H1 (cell line): ENCODE results near the gene ZNF74. TPM values are rescaled to one million over a fixed set of nuclear protein-coding genes. Genes with fewer than 3 reads are reported as not detected.
A peak's percentile ranks its signal among the peaks of the same experiment; 100 is the strongest.
"Not testable (repeated sequence)": the region's sequence is repeated elsewhere in the genome, so short reads cannot be mapped to it uniquely, and the experiment has no call there.

Experiments used
- CTCF ChIA-PET: fragments of 300-600 bp; sonication (Branson Sonifier 250); formaldehyde crosslinking; loops from one replicate; lab custom pipeline; 2021; ENCODE audit not compliant: partially characterized antibody; lab: Charles Lee
- POLR2A ChIA-PET: fragments of 300-600 bp; sonication (Branson Sonifier 250); formaldehyde crosslinking; loops from one replicate; lab custom pipeline; 2021; ENCODE audit warnings: inconsistent platforms; ENCODE audit not compliant: partially characterized antibody; lab: Charles Lee
- DNase-seq, 2 experiments: peaks; one replicate each; pipeline versions ENCODE4 v3.0.0 to v3.0.0-alpha.2; 2010 to 2022; ENCODE audit warnings: low spot score in 2 of 2, low read depth in 1 of 2, mixed read lengths in 1 of 2
- FAIRE-seq: peaks from 2 replicates; lab custom pipeline; 2011; peaks lifted over from hg19 to GRCh38; lab: Jason Lieb, UNC
- H2AFZ ChIP-seq: 2 replicates; pipeline ENCODE4 v1.8.1; 2012; ENCODE audit warnings: low read length, inconsistent platforms
- H2AK5ac ChIP-seq: 2 replicates; pipeline ENCODE4 v1.6.1; 2013; ENCODE audit warnings: low read depth, low read length
- H2BK120ac ChIP-seq: replicated peaks from 2 replicates; pipeline ENCODE3; 2013; ENCODE audit warnings: low read depth, low read length, inconsistent platforms
- H2BK12ac ChIP-seq: 2 replicates; pipeline ENCODE4 v1.6.1; 2013; ENCODE audit warnings: low read depth, low read length
- H2BK15ac ChIP-seq: 2 replicates; pipeline ENCODE4 v1.6.1; 2013; ENCODE audit warnings: low read length
- H2BK20ac ChIP-seq: 2 replicates; pipeline ENCODE4 v1.6.1; 2013; ENCODE audit warnings: low read length
- H2BK5ac ChIP-seq: 2 replicates; pipeline ENCODE4 v1.6.1; 2013; ENCODE audit warnings: low read depth, low read length
- H3K14ac ChIP-seq: 2 replicates; pipeline ENCODE4 v1.6.1; 2013; ENCODE audit warnings: inconsistent platforms; ENCODE audit not compliant: insufficient read length
- H3K18ac ChIP-seq: 2 replicates; pipeline ENCODE4 v1.6.1; 2013; ENCODE audit warnings: low read length; ENCODE audit errors: extremely low read depth
- H3K23ac ChIP-seq: 2 replicates; pipeline ENCODE4 v1.6.1; 2013; ENCODE audit warnings: inconsistent platforms; ENCODE audit not compliant: insufficient read length
- H3K23me2 ChIP-seq: 2 replicates; pipeline ENCODE4 v1.6.1; 2013; ENCODE audit warnings: low read depth, low read length
- H3K27ac ChIP-seq: 2 replicates; pipeline ENCODE4 v1.6.1; 2011; ENCODE audit warnings: low read depth, low read length, inconsistent platforms
- H3K27me3 ChIP-seq, 4 experiments: replicated peaks in 1 of 4; 1 replicate in 1 of 4; 2 replicates in 3 of 4; pipeline versions ENCODE4 v1.6.1 to v1.8.1; 2011 to 2013; ENCODE audit warnings: low read length in 3 of 4, mild to moderate bottlenecking in 3 of 4, inconsistent platforms in 2 of 4, mixed read lengths in 2 of 4, moderate library complexity in 1 of 4; ENCODE audit not compliant: control insufficient read depth in 3 of 4, insufficient read depth in 3 of 4; ENCODE audit errors: extremely low read depth in 1 of 4
- H3K36me3 ChIP-seq, 4 experiments: 2 replicates each; pipeline versions ENCODE4 v1.6.1 to v1.8.1; 2011 to 2013; ENCODE audit warnings: mild to moderate bottlenecking in 4 of 4, low read length in 3 of 4, moderate library complexity in 2 of 4, control low read depth in 1 of 4, inconsistent platforms in 1 of 4; ENCODE audit not compliant: insufficient read depth in 4 of 4, control insufficient read depth in 2 of 4
- H3K4ac ChIP-seq: replicated peaks from 2 replicates; pipeline ENCODE3; 2013; ENCODE audit warnings: low read length, low read depth, mixed read lengths, inconsistent platforms; ENCODE audit not compliant: insufficient read length
- H3K4me1 ChIP-seq, 4 experiments: replicated peaks in 1 of 4; 1 replicate in 1 of 4; 2 replicates in 3 of 4; pipeline versions ENCODE4 v1.6.1 to v1.8.1; 2011 to 2013; ENCODE audit warnings: low read length in 3 of 4, inconsistent platforms in 2 of 4, mixed read lengths in 1 of 4; ENCODE audit not compliant: insufficient read depth in 4 of 4, control insufficient read depth in 3 of 4
- H3K4me2 ChIP-seq, 2 experiments: 2 replicates each; pipeline versions ENCODE4 v1.6.1 to v1.8.1; 2011 to 2013; ENCODE audit warnings: low read depth in 2 of 2, low read length in 2 of 2, control low read depth in 1 of 2, inconsistent platforms in 1 of 2, mild to moderate bottlenecking in 1 of 2; ENCODE audit not compliant: insufficient read depth in 1 of 2
- H3K4me3 ChIP-seq, 4 experiments: fragments of 200-600, 300-600 bp in 1 of 4; sonication (generic), shearing (Covaris generic), sonication (Bioruptor Twin) in 1 of 4; 2 replicates each; pipeline versions ENCODE4 v1.5.1 to v1.8.1; 2011 to 2016; ENCODE audit warnings: low read length in 4 of 4, low read depth in 3 of 4, control low read depth in 2 of 4, inconsistent platforms in 2 of 4, mild to moderate bottlenecking in 2 of 4, mixed read lengths in 1 of 4, moderate library complexity in 1 of 4; ENCODE audit not compliant: insufficient read depth in 2 of 4; ENCODE audit errors: extremely low read depth in 1 of 4
- H3K56ac ChIP-seq: replicated peaks from 2 replicates; pipeline ENCODE3; 2013; ENCODE audit warnings: low read depth, mild to moderate bottlenecking, mixed read lengths, low read length, inconsistent platforms; ENCODE audit not compliant: insufficient read length
- H3K79me1 ChIP-seq: 2 replicates; pipeline ENCODE4 v1.6.1; 2013; ENCODE audit warnings: low read depth, low read length, control low read depth
- H3K79me2 ChIP-seq, 2 experiments: 2 replicates each; pipeline versions ENCODE4 v1.6.1 to v1.8.1; 2012 to 2013; ENCODE audit warnings: low read length in 2 of 2, mild to moderate bottlenecking in 2 of 2, inconsistent platforms in 1 of 2; ENCODE audit not compliant: insufficient read depth in 2 of 2, control insufficient read depth in 1 of 2
- H3K9ac ChIP-seq, 4 experiments: replicated peaks in 1 of 4; 1 replicate in 1 of 4; 2 replicates in 3 of 4; pipeline versions ENCODE4 v1.6.1 to v1.8.1; 2011 to 2013; ENCODE audit warnings: low read depth in 3 of 4, low read length in 3 of 4, control low read depth in 2 of 4, mild to moderate bottlenecking in 2 of 4, moderate library complexity in 2 of 4, inconsistent platforms in 1 of 4; ENCODE audit errors: extremely low read depth in 1 of 4
- H3K9me3 ChIP-seq, 2 experiments: 2 replicates each; pipeline versions ENCODE4 v1.6.1 to v1.8.1; 2012 to 2013; ENCODE audit warnings: mild to moderate bottlenecking in 2 of 2, moderate library complexity in 2 of 2, control low read depth in 1 of 2, inconsistent platforms in 1 of 2, low read depth in 1 of 2, low read length in 1 of 2, mixed read lengths in 1 of 2; ENCODE audit not compliant: insufficient read depth in 2 of 2
- H4K20me1 ChIP-seq, 2 experiments: replicated peaks in 1 of 2; 2 replicates each; pipeline versions ENCODE3 to v1.8.1; 2011 to 2013; ENCODE audit warnings: inconsistent platforms in 2 of 2, low read length in 2 of 2, mild to moderate bottlenecking in 1 of 2; ENCODE audit not compliant: insufficient read depth in 2 of 2, control insufficient read depth in 1 of 2
- H4K5ac ChIP-seq: 2 replicates; pipeline ENCODE4 v1.6.1; 2013; ENCODE audit warnings: low read length, low read depth, mixed read lengths, inconsistent platforms; ENCODE audit not compliant: insufficient read length
- H4K8ac ChIP-seq: 2 replicates; pipeline ENCODE4 v1.8.0; 2013; ENCODE audit warnings: mild to moderate bottlenecking, moderate library complexity, low read length, inconsistent platforms; ENCODE audit not compliant: insufficient read depth; ENCODE audit errors: extremely low read depth
- H4K91ac ChIP-seq: replicated peaks from 2 replicates; pipeline ENCODE3; 2013; ENCODE audit warnings: low read length, mixed read lengths, inconsistent platforms; ENCODE audit not compliant: insufficient read length
- WGBS, 2 experiments: shearing (Covaris generic) in 1 of 2; methylation state at CpG; one replicate each; pipeline versions ENCODE4 v1.1.6 to v1.1.7; 2013 to 2015; ENCODE audit warnings: low lambda C conversion rate in 2 of 2, mixed read lengths in 2 of 2, inconsistent platforms in 1 of 2, low coverage in 1 of 2, missing lambda C conversion rate in 1 of 2; ENCODE audit not compliant: insufficient replicate concordance in 2 of 2, insufficient coverage in 1 of 2, insufficient read length in 1 of 2; ENCODE audit errors: extremely low coverage in 1 of 2, missing lambda C conversion rate in 1 of 2; 5-methylcytosine and 5-hydroxymethylcytosine counted together
- polyA plus RNA-seq, 7 experiments: library from polyadenylated mRNA; depleted of rRNA in 3 of 7; stranded (reverse) in 5 of 7; unstranded in 2 of 7; fragments of >200 nt in 5 of 7; fragments of 200-250 nt in 2 of 7; gene quantifications; 1 replicate in 5 of 7; 2 replicates in 1 of 7; 4 replicates in 1 of 7; pipeline versions ENCODE4 v1.2.1 to v1.2.3, GENCODE V29; 2011 to 2013; ENCODE audit warnings: missing spikeins in 2 of 7, mixed read lengths in 2 of 7
- total RNA-seq: library from RNA; stranded (reverse); fragmentation: NEBNext Ultra II Directional; extraction: Animal tissue kit (Norgen Biotek cat#: 25700); gene quantifications from 2 replicates; pipeline ENCODE4 v1.2.1, GENCODE V29; 2021

ZNF74 gene
- total and polyA plus RNA-seq, 2 of the 8 experiments (the other 6 are each of a cell fraction or from before 2014, with no cell fraction given): 29.7 to 45.7 TPM

DNA sequence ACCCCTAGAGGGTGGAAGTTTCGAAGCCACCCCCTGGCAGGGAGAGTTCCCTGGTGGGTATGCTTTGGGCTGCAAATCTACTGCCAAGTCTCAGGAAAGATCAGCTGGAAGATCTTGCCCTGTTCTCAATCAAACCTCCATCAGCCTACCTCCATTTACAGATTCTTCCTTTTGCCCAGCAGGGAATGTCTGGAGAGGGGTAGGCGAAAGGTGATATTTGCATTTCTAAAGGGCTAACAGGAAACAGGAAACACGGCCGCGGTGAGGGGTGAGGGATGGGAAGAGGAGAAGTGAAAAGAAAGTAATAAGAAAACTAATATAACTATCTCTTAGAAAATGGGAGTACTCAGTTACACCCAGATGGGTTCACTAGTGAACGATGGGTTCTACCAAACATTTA is 22.3 kb upstream of the ZNF74 start:
- H2AK5ac ChIP-seq, H2AFZ ChIP-seq, POLR2A ChIA-PET, H2BK15ac ChIP-seq, H3K4me1 ChIP-seq, H3K23me2 ChIP-seq, H3K27me3 ChIP-seq, H2BK120ac ChIP-seq, H2BK20ac ChIP-seq, H3K14ac ChIP-seq, H2BK5ac ChIP-seq, H3K79me1 ChIP-seq, H4K8ac ChIP-seq, H3K4me3 ChIP-seq, H3K18ac ChIP-seq, H2BK12ac ChIP-seq, H4K20me1 ChIP-seq, H3K36me3 ChIP-seq, DNase-seq, H3K27ac ChIP-seq, CTCF ChIA-PET, H4K91ac ChIP-seq, H3K9ac ChIP-seq, H3K23ac ChIP-seq, H3K4ac ChIP-seq, H4K5ac ChIP-seq, H3K79me2 ChIP-seq, H3K9me3 ChIP-seq, H3K56ac ChIP-seq: not testable (repeated sequence)
- WGBS, 2 experiments: no CpG with 5 or more reads among the region's 6 CpGs
- H3K4me2 ChIP-seq: 0 out of 4 replicates have a peak overlapping the region, but pooled peaks of 1 of the 2 experiments have one; percentile 38
- FAIRE-seq: peak; percentile 97

DNA sequence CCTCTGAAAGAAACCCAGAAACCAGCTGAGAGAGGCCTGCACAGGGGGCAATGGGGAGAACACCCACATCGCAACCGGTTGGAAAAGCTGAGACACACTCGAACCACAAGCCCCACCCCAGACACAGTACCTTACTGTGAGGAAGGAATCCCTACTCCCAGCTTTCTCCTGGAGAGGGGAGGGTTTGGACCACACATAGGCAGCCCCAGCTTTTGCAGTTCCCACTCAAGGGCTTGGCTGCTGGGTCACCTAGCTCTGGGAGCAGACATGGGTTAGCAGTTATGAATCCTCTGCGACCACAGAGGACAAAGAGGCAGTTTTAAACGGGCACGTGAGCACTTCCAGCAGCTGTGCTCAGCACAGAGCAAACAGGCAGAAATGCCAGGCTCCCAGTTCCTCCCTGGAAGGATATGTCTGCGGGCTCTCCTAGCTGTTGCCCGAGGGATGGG is 21.5 kb upstream of the ZNF74 start:
- H4K20me1 ChIP-seq, FAIRE-seq: not testable (repeated sequence)
- WGBS, 2 experiments: 32% methylated on average over 8 of the region's 8 CpGs; no CpG with 5 or more reads in 1 of the 2 experiments

More for the DNA sequence above, 21.5 kb upstream of the ZNF74 start:
- H3K56ac ChIP-seq, H3K27me3 ChIP-seq, H4K91ac ChIP-seq, H4K5ac ChIP-seq, H2AK5ac ChIP-seq, H4K8ac ChIP-seq, H3K4ac ChIP-seq, H3K9ac ChIP-seq, H3K23me2 ChIP-seq, H3K79me1 ChIP-seq, H2BK12ac ChIP-seq, H3K23ac ChIP-seq, H2AFZ ChIP-seq, POLR2A ChIA-PET, H2BK120ac ChIP-seq, H3K9me3 ChIP-seq, H3K4me3 ChIP-seq, H3K14ac ChIP-seq, H3K79me2 ChIP-seq, H3K18ac ChIP-seq, H2BK15ac ChIP-seq, H3K27ac ChIP-seq, CTCF ChIA-PET, H3K4me1 ChIP-seq, H3K36me3 ChIP-seq, H2BK20ac ChIP-seq, H2BK5ac ChIP-seq: not testable (repeated sequence)
- H3K4me2 ChIP-seq: peak overlapping the region; percentile 31 to 38; a peak in 2 of 4 replicates
- peak in 1 of 2 experiments; percentile 46 for DNase-seq
